Neural cell (in vitro differentiated cells): ENCODE data around the gene USB1.

ENCODE experiments used
- EP300 ChIP-seq: fragments of 450-650 bp; conservative IDR thresholded peaks from 2 replicates; pipeline ENCODE4 v1.6.1; 2014; ENCODE audit warnings: antibody characterized with exemption, mild to moderate bottlenecking, moderate library complexity; ENCODE audit not compliant: poor library complexity, severe bottlenecking
- EZH2 ChIP-seq: fragments of 200-600, 300-800 bp; shearing (Covaris generic), sonication (generic); IDR thresholded peaks from 2 replicates; pipeline ENCODE4 v1.6.1; 2014; ENCODE audit warnings: antibody characterized with exemption, low read length, borderline replicate concordance, mild to moderate bottlenecking; ENCODE audit not compliant: insufficient read depth, poor library complexity, severe bottlenecking
- POLR2AphosphoS5 ChIP-seq: IDR thresholded peaks from 2 replicates; pipeline ENCODE4 v1.6.1; 2012
- SMC3 ChIP-seq: fragments of 450-650 bp; conservative IDR thresholded peaks from 2 replicates; pipeline ENCODE4 v1.6.1; 2014; ENCODE audit warnings: antibody characterized with exemption, mild to moderate bottlenecking, moderate library complexity; ENCODE audit not compliant: poor library complexity
- TAF1 ChIP-seq: IDR thresholded peaks from 2 replicates; pipeline ENCODE4 v1.6.1; 2012; ENCODE audit warnings: low read depth
- TF ChIP-seq, protein P1 (sequence below): fragments of 450-650 bp; IDR thresholded peaks from 2 replicates; pipeline ENCODE4 v1.5.1; 2014; ENCODE audit warnings: antibody characterized with exemption, mild to moderate bottlenecking, moderate library complexity; ENCODE audit not compliant: poor library complexity, severe bottlenecking
- TF ChIP-seq, protein P2 (sequence below): IDR thresholded peaks from 2 replicates; pipeline ENCODE4 v1.6.1; 2012; ENCODE audit warnings: borderline replicate concordance

DNA sequence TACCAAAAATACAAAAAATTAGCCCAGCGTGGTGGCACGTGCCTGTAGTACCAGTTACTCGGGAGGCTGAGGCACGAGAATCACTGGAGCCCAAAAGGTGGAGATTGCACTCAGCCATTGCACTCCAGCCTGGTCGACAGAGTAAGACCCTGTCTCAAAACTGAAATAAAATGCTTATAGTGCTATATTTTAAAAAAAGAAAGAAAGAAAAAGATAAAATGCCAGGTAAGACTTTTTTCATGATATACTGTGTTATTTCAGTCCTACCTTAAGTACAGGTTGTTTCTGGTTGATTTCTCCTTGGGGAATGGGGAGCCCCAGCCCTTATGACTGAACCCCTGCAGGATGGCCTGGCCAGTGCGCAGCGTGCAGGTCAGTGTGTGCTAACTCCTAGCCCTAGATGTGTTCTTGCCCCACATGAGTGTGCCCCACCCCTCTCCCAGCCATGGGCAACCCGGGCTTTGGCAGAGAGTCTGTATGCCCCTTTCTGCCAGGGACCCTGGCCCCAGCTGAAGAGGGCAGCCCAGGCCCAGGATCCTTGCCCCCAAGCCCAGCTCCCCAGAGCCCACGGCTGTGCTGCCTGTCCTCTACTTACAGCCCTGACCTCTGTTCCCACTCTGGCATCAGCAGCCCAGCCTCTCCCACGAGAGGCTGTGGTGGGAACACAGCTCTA is 31.6 kb upstream of the USB1 start:
- TF ChIP-seq EP300 (no peak), EZH2 (no peak), SMC3 (no peak), POLR2AphosphoS5 (no peak), TAF1 (no peak)
- TF ChIP-seq, protein P1, sequence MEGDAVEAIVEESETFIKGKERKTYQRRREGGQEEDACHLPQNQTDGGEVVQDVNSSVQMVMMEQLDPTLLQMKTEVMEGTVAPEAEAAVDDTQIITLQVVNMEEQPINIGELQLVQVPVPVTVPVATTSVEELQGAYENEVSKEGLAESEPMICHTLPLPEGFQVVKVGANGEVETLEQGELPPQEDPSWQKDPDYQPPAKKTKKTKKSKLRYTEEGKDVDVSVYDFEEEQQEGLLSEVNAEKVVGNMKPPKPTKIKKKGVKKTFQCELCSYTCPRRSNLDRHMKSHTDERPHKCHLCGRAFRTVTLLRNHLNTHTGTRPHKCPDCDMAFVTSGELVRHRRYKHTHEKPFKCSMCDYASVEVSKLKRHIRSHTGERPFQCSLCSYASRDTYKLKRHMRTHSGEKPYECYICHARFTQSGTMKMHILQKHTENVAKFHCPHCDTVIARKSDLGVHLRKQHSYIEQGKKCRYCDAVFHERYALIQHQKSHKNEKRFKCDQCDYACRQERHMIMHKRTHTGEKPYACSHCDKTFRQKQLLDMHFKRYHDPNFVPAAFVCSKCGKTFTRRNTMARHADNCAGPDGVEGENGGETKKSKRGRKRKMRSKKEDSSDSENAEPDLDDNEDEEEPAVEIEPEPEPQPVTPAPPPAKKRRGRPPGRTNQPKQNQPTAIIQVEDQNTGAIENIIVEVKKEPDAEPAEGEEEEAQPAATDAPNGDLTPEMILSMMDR = no peak
- TF ChIP-seq, protein P2, sequence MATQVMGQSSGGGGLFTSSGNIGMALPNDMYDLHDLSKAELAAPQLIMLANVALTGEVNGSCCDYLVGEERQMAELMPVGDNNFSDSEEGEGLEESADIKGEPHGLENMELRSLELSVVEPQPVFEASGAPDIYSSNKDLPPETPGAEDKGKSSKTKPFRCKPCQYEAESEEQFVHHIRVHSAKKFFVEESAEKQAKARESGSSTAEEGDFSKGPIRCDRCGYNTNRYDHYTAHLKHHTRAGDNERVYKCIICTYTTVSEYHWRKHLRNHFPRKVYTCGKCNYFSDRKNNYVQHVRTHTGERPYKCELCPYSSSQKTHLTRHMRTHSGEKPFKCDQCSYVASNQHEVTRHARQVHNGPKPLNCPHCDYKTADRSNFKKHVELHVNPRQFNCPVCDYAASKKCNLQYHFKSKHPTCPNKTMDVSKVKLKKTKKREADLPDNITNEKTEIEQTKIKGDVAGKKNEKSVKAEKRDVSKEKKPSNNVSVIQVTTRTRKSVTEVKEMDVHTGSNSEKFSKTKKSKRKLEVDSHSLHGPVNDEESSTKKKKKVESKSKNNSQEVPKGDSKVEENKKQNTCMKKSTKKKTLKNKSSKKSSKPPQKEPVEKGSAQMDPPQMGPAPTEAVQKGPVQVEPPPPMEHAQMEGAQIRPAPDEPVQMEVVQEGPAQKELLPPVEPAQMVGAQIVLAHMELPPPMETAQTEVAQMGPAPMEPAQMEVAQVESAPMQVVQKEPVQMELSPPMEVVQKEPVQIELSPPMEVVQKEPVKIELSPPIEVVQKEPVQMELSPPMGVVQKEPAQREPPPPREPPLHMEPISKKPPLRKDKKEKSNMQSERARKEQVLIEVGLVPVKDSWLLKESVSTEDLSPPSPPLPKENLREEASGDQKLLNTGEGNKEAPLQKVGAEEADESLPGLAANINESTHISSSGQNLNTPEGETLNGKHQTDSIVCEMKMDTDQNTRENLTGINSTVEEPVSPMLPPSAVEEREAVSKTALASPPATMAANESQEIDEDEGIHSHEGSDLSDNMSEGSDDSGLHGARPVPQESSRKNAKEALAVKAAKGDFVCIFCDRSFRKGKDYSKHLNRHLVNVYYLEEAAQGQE = no peak
